Brain microvascular endothelial cell (primary cell): ENCODE measurements around the gene ERCC6.

Experiments
- DNase-seq: peaks from one replicate; pipeline ENCODE4 v3.0.0-alpha.2; 2020
- H3K27ac ChIP-seq: fragments of 250-450 bp; sonication (Bioruptor Pico); 2 replicates; pipeline ENCODE4 v1.5.1; 2020; ENCODE audit warnings: mild to moderate bottlenecking, moderate library complexity
- H3K27me3 ChIP-seq: fragments of 250-450 bp; sonication (Bioruptor Pico); replicated peaks from 2 replicates; pipeline ENCODE4 v1.5.1; 2020; ENCODE audit warnings: mild to moderate bottlenecking
- H3K36me3 ChIP-seq: fragments of 250-450 bp; sonication (Bioruptor Pico); replicated peaks from 2 replicates; pipeline ENCODE4 v1.5.1; 2020; ENCODE audit warnings: mild to moderate bottlenecking
- H3K4me3 ChIP-seq: 2 replicates; pipeline ENCODE4 v1.5.1; 2011; ENCODE audit warnings: low read depth, mild to moderate bottlenecking, control low read depth, low read length, moderate library complexity
- CTCF ChIP-seq: IDR thresholded peaks from 2 replicates; pipeline ENCODE4 v1.5.1; 2011; ENCODE audit warnings: low read depth, mild to moderate bottlenecking, moderate library complexity, low read length, control low read depth, inconsistent platforms; ENCODE audit errors: missing control alignments
- in situ Hi-C: cut with HindIII; loops from 2 replicates; pipeline ENCODE4 v1.10.0; 2017; ENCODE audit warnings: low sequenced_read_pairs, low pct_ligation_motif_present

Gene ERCC6

DNA sequence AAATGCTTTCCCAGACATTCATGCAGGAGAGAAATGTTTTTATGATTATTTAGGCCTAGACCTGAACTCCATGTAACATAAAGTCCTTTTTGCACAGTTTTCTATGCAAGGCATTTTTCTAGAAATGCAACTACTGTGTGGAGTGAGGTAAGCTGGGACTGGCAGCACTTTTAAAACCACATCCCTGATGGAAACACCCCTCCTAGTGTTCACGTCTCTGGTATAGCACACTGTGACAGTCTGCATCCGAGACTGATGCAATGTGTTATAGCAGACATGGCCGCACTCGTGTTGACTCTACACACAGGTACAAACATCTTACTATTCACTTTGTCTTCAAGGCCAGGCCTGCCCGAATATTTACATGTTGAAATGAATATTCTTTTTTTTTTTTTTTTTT is 19.3 kb upstream of the ERCC6 start:
- no peaks in the 10 kb centered on the region for H3K27me3 ChIP-seq
- H3K4me3 ChIP-seq = no peak overlapping the region
- in situ Hi-C loops = no loop called here
- no peak for DNase-seq
- H3K36me3 ChIP-seq = no peaks in the 10 kb centered on the region
- no peak overlapping the region for H3K27ac ChIP-seq
- TF ChIP-seq CTCF = peak; percentile 31

- no peaks in the 10 kb centered on the region for H3K27me3 ChIP-seq
- no peak overlapping the region for H3K4me3 ChIP-seq
- no peak for TF ChIP-seq CTCF
- H3K36me3 ChIP-seq = no peaks in the 10 kb centered on the region
- no peak overlapping the region for H3K27ac ChIP-seq
- no peak for DNase-seq
- in situ Hi-C loops = no loop called here
These were observed 18.8 kb upstream of the ERCC6 start for GRCh38 chr10:49557681-49558080.

DNA sequence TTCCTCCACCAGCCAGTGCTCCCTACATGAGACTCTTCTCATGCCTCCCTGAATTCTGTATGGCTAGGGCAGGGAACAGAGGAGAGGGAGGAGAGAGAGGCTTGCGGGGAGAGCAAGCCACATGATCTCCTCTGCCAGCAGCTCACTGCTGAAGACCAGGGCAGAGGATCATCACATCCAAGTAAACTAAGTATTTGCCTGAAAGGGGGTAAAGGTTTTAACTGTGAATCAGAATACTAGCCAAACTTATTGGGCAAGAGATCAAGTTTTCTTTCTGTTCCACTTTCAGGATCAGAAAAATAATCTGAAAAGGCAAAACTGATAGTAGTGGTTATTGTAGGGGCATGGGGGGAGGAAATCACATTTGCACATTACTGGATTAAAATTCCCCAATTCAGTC is 17.8 kb upstream of the ERCC6 start:
- H3K4me3 ChIP-seq = no peak overlapping the region
- H3K36me3 ChIP-seq = no peaks in the 10 kb centered on the region
- H3K27ac ChIP-seq = no peak overlapping the region
- TF ChIP-seq CTCF = no peak
- no peak for DNase-seq
- in situ Hi-C loops = no loop called here
- no peaks in the 10 kb centered on the region for H3K27me3 ChIP-seq

DNA sequence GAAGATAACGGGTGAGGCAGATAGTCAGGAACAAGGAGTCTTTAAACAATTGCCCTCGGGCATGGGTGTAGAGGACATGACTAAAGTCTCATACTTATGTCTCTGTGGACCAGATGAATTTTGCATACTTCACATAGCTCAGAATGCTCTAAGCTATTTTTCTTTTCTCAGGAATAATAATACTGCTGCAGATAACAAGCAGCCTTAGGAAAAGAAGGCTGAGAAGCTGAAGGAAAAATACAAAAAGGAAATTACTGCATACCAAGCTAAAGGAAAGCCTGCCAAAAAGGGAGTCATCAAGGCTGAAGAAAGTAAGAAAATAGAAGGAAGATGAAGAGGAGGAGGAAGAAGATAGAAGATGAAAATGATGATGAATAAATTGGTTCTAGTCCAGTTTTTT is 13.4 kb upstream of the ERCC6 start:
- H3K4me3 ChIP-seq = no peak overlapping the region

GRCh38 chr10:49550563-49550962 is 11.6 kb upstream of the ERCC6 start:
- Histone ChIP-seq H3K4me3 (no peak overlapping the region), H3K27ac (peak overlapping the region; percentile 90), H3K27me3 (no peaks in the 10 kb centered on the region), H3K36me3 (no peaks in the 10 kb centered on the region)
- in situ Hi-C loops = no loop called here
- peak; percentile 90 for DNase-seq
- TF ChIP-seq CTCF = no peak

More for the DNA sequence above, 13.4 kb upstream of the ERCC6 start:
- Histone ChIP-seq H3K27me3 (no peaks in the 10 kb centered on the region), H3K36me3 (no peaks in the 10 kb centered on the region), H3K27ac (peak overlapping the region; percentile 90)
- in situ Hi-C loops = no loop called here
- TF ChIP-seq CTCF = no peak
- DNase-seq = peak; percentile 81

- Histone ChIP-seq H3K36me3 (no peaks in the 10 kb centered on the region), H3K27ac (peak overlapping the region; percentile 90), H3K27me3 (no peaks in the 10 kb centered on the region), H3K4me3 (no peak overlapping the region)
- in situ Hi-C loops = no loop called here
- no peak for TF ChIP-seq CTCF
- DNase-seq = no peak
These were observed 10.9 kb upstream of the ERCC6 start for GRCh38 chr10:49549640-49550346.
